Activated CD4-positive, CD25-positive, alpha-beta regulatory T cell treated with anti-CD3 and anti-CD28 coated beads, Interleukin-2, amount 50 U/mL, for 24 hours (primary cell): ENCODE results near the gene GDF2.

Experiments
- ATAC-seq, 2 donors: fragments of 150-1000 bp; cut with Tn5 transposase; one replicate each; pipeline ENCODE4 v1.10.0; 2021; ENCODE audit warnings: mild to moderate bottlenecking in 1 of 2, moderate library complexity in 1 of 2

Gene GDF2

DNA sequence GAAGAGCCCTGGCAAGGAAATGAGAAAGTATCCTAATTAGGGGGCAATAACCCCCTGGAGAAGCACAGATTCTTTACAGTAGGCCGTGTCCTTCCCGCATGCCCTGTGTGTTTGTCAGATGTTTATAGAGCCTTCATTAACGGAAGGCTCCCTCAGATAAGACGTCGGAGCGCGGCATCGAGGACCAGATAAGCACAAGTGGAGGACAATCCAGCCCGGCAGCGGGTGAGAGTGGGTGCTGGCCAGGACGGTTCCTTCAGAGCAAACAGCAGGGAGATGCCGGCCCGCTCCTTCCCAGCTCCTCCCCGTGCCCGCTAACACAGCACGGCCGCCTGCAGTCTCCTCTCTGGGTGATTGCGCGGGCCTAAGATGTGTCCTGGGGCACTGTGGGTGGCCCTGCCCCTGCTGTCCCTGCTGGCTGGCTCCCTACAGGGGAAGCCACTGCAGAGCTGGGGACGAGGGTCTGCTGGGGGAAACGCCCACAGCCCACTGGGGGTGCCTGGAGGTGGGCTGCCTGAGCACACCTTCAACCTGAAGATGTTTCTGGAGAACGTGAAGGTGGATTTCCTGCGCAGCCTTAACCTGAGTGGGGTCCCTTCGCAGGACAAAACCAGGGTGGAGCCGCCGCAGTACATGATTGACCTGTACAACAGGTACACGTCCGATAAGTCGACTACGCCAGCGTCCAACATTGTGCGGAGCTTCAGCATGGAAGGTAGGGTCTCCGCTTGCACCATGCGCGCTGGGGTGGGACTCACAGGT lies at the start of gene GDF2:
Gene GDF2, plus strand, starts transcription at position 155 of the 762 bp plus-strand sequence. Its CDS starts 215 bp downstream, at position 370.
- ATAC-seq: no peak

DNA sequence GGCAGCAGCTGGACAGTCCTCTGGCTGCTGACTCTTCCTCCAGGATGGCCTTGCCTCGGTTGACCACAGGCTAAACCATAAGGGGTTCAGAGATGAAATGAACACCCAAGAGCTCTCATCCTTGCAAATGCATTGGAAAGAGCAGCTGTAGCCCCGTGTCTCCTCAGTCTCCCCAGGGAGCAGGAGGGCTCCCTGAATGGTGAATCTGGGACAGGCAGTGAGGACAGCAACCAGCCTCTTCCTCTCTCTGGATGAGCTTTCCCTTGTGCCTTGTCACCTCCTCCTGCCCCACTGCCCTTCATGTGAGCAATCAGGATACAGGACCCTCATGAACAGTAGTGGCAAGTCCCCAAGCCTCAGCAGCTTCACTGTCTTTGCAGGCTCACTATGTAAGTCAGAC lies 46.2 kb upstream of the GDF2 start:
- ATAC-seq: no peak

DNA sequence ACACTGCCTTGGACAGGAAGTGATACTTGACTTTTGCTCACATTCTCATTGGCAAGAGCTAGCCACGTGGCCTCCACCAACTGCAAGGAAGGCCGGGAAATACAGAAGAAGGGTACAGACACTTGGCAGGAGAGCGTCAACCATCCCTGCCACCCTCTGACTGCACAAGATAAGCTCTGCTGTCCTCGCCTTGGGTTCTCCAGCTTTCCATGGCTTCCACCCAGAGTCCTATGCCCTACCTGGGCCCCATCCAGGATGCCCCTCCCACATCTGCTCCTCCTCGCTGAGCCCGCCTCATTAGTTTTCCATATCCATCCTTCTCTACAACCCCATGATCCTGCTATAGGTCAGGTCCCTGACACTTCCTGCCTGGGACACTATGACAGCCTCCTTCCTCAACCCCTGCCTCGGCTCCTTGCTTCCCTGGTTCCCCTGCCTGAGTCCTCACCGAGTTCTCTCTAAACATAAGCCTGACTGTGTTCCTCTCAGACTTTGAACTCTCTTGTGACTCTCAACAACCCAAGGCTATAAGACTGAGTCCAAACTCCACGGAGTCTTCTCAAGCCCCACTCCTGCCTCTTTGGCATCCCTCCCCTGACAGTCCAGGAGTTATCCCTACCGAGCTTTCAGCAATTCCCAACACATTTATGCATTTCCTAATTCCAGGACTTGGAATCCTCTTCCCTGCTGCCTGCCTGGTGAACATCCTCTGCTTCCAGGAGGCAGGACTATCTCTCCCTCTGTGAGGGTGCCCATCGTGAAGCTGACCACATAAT lies 45.5 kb upstream of the GDF2 start:
- ATAC-seq: no peak

DNA sequence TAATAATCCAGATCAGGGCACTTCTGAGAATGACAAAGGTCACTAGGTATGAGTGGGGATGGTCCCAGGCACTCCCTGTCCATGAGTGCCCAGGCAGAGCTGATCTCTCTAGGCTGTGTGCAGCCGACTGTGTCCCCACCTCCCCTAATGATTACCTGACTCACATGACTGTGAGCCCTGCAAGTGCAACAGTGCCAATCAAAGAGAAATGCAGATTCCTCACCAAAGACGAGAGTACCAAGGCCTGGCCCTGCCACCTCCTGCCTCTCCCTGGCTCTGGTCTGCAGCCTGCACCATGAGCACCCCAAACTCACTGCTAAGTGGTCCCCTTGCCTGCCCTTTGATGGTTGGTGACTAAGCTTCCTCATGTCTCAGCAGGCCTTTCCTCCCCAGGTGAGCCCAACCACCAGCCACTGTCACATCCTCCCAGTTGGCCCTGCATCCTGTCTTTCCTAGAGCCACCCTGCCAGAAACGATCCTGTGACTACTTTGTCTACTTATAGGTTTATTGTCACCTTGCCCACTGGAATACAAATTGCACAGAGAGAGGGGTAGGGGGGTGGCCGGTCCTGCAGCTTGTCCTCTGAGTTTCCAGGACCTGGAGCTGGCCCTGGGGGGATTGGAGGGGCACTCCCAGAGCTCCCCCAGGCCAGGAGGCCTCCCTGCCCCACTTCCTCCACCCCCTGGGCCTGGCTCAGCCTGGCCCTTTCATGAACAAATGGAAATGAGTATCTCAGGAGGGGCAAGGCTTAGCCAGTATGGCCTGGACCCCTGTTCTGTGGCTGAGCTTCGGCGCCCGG lies 44.7 kb upstream of the GDF2 start:
- peak; percentile 78 to 79 for ATAC-seq

DNA sequence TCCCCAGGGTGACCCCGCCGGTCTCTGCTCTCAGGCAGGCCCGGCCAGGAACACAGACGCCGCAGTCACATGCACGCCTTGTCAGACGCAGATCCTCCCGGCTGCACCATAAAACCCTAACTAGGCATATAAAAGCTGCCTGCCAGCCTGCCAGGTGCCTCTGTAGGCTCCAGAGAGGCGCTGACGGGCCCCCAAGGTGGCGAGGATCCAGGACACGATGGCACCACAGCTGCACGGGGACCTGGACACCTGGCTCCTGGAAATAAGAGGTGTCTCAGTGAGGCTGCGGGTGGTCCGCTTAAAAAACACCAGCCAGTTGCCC lies 44.1 kb upstream of the GDF2 start:
- no peak for ATAC-seq

DNA sequence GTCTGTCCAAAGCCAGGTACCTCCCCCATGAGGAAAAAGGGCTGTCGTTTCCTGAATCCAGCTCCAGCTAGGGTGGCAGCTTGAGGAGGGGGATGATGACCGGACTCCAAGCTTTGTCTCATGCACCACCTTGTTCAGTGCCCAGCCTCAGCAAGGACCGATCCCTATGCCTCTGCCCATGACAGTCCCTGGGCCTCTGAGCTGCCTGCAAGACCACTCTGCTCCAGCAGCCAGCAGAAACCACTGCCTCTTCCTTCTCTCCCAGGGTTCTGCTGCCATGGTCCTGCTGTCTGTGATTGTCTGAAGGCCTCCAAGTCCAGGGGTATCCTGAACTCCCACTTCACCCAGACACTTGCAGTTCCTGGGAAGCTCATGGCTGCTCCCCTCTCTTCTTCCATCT lies 43.5 kb upstream of the GDF2 start:
- ATAC-seq: no peak

DNA sequence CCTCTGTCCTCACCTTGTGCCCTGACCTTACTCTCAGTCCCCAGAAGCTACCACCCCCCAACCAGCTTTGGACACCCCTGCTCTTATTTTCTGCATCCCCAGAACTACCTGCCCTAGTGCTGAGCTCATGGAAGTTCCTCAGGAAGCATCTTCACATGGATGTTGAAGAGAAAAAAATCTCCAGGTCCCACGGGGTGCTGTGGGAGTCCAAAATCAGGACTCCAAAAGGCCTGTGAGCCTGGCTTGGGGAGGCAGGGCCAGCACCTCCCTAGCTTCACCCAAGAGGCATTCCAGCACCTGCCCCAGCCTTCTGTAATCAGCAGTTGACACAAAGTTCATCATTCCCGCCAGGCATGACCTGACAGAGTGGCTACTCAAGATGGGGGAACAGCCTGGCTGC lies 43.0 kb upstream of the GDF2 start:
- ATAC-seq: no peak

DNA sequence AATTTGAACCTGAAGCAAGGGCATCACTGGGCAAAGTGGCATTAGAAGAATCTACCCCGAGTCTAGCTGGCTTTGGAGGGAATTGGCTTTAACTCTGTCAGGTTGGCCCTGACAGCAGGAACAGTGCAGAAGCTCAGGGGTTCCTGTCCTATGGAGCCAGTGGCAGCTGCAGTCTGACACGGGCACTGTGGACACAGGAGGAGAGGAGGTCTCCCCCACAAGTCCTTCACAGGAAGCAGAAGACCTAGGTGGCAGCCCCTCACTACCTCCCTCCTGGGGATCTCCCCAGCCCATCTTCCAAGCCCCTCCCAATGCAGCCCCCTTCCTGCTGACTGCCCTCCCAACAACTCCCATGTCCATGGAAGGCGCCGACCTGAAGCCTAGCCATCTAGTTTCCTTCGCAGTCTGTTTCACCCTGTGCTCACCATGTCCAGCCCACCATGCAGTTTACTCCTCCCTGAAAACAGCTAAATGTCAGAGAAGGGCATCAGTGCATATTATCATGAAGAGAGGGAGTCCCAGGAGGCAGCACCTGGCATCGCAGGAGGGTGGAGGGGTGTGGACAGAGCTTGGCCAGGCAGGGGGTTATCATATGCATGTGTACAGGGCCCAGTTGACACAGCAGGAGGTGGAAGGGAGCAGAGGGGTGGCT lies 40.1 kb upstream of the GDF2 start:
- ATAC-seq: no peak

DNA sequence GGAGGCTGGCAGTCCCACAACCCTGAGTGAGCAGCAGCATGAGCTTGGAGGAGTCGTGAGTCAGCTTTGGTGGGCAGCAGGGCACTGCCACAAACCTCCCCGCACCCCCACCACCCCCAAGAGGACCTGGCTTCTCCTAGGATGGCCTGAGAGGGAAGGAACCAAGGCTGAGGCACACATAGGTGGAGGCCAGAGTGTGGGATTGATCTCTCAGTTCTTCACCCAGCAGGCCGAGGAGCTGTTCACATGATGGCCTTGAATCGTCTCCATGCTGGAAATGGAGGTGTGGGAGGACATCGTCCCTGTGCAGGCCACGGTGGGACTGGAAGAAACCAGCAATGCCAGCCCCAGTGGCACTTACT lies 39.6 kb upstream of the GDF2 start:
- no peak for ATAC-seq

DNA sequence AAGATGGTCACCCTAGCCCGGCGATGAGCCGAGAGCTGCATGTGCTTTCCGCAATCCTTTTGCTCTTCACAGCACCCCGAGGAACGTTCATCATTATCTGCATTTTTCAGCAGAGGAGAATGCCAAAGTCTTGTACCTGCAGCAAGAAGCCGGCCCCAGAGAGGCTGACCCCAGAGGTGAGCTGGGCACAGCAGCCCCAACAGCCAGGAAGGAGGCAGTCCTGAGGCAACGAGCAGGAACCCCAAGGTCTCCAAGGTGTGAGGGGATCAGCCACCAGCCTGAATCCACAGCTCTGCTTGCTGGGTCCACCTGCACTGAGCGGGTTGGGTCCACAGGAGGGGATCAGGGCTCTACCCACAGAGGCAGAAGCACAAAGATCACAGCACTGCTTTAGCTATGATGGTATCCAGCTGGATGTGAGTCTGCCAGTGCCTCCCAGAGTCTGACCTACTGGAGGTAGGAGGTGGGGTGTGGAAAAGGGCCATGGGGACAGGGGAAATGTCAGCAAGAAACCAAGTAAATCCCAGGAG lies 39.1 kb upstream of the GDF2 start:
- no peak for ATAC-seq

DNA sequence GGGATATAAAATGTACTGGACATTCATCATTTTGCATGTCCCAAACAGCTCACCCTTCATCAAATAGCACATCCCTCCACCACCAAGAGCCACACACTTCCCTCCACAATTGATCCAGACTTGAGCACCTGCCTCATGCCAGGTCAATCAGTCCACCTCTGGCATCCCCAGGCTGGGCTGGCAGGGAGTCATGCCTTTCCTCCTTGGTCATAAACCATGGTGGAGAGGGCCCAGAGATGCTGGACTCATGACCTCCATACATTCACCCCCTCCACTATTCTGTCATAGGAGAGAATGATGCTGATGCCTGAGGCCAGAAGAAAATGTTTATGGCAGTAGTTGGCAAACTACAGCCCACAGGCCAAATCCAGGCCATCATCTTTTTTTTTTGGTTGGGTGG lies 38.4 kb upstream of the GDF2 start:
- ATAC-seq: no peak

DNA sequence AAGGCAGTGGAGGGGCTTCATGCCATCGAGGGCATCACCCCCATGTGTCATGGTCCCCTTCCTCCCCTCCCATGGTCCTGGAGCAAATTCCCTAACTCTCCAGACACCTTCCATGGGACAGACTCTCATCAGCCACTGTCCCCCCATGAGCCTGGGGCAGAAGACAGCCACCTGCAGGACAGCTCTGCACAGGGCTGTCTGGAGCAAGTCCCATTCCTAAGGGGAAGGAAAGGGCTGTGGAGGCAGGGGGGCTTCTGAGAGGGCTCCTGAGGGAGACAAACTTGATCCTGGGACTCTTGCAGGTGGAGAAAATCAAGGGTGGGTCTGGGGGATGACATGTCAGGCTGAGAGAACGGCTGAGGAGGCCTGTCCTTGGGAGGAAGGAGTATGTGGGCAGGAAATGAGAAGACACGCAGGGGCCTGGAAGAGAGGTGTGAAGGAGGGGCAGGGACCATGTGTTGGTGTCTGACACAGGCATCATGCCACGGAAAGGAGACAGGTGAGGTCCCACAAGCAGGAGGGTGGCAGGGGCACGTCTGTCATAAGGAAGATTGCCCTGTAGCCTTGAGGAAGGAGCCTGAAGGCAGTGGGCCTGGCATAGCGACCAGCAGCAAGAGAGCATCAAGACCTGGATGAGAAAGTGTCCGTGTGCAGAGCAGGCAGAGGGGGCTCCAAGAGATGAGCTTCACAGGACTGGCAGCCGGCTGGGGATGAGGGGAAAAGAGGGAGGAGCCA lies 36.7 kb upstream of the GDF2 start:
- ATAC-seq: no peak

DNA sequence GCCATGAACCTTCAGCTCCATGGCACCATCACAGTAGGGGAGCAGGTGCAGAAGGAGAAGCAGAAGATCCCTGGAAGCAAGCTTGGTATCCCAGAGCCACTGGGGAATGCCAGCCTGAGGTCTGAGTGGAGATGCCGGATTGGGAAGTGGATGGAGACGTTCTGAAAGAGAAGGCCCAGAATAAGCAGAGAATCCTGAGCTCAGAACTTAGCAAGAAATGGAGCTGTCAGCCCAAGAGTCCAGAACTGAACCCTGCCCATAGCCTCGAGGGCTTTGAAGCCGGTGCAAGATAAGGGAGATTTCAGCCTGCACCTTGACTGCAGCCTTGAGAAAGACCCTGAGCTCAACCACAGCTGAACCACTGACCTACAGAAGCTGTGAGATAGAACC lies 36.1 kb upstream of the GDF2 start:
- ATAC-seq: no peak

DNA sequence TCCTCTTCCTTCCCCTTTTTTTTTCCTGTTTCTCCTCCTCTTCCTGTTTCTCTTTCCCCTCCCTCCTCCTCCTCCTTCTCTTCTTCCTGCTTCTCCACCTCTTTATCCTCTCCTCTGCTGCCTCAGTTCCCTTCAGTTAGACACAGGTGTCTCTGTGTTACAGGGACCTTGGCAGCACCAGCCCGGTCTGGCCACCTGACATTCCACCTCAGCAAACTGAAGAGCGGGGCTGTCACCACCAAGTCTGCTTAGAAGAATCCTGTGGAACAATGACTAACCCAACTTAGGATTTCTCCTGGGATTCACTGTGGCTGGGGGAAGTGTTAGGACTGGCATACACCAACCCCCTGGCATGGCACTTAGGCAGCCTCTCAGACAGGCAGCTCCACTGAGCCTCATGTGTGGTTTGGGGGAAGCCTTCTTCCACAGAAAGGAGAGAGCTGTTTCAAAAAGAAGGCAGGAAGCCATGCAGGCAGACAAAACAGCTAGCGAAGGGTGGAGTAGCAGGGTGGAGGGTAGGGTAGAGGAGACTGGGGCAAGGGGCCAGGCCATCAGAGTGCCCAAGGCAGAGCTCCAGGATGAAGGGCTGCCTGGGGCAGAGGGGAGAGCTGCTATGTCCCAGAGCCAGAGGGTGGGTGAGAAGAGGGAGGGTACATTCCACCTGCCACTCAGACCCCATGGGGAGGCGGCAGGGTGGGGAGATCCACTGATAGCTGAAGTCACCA lies 35.5 kb upstream of the GDF2 start:
- peak in 1 of 2 donors; percentile 18 for ATAC-seq

DNA sequence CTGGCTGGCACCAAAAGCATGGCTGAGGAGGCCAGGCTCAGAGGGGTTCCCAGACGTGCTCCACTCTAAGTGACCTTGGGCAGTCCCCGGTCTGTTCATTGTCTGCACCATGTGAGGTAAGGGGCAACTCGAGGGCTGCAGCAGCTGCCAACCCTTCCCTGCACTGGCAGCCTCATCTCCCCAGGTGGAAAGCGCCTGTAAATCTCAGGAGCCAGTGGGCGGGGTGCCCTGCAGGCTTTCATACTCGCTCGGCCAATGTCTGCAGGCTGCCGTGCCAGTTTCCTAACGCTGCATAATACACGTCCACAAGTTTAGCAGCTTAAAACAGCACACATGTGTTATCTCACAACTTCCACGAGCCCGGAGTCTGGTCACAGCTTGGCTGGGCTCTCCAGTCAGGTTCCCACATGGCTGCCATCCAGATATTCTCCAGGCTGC lies 34.9 kb upstream of the GDF2 start:
- no peak for ATAC-seq

DNA sequence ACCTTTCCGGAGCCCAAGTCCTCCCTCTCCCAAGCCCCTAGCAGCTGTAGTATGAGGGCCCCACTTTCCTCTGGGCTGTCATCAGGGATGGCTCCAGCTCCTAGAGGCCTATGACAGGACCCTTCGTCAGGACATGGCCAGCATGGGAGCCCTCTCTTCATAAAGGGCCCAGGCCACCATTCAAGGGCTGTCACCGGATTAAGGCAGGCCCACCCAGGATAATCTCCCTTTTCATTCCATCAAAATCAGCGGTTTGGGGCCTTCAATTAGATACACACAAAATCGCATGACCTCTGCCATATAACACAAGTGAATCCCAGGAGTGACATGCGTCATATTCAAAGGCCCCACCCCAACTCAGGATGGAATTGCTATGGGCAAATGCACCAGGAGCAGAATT lies 34.4 kb upstream of the GDF2 start:
- no peak for ATAC-seq

DNA sequence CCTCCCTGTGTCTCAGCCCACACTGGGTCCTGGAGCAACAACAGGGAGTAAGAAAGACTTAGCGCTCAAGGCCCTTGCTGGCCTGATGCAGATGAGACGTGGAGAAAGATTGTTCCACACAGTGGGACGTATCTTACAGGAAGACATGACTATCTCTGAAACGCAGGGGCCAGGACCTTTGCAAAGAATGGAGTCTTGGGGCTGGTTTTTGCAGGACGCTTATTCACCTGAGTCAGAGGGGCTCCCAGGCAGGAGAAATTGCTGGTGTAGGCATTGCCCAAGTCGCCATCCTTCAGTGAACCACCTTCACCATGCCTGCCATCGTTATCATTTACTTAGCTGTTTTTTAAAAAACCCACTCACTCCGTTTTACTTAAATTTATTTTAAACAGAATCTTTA lies 34.0 kb upstream of the GDF2 start:
- ATAC-seq: no peak

DNA sequence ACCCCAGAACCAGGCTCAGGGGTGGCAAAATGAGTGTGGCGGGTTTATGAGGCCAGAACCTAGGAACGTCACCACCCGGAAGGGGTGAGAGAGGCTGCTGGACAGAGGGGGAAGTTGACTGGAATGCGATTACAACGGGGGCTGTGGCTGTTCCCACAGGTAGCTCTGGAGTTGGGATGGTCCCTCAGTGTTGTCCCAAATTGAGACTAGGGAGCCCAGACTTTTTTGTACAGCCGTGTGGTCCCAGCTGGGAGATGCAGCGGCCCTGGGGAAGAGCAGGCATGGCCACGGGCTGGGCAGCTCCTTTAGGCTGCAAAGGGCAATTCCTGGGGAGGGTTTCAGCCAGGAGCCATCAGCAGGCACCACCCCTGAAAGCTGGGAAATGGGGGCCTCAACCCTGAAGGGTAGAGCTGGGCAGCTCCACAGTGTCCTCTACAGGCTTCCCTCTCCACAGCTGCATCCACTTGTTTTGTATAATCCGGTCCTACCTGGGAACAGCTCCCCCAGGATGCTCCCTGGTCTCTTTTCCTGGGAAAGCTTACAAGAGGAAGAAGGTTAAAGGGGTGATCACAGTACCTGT lies 33.2 kb upstream of the GDF2 start:
- no peak for ATAC-seq

DNA sequence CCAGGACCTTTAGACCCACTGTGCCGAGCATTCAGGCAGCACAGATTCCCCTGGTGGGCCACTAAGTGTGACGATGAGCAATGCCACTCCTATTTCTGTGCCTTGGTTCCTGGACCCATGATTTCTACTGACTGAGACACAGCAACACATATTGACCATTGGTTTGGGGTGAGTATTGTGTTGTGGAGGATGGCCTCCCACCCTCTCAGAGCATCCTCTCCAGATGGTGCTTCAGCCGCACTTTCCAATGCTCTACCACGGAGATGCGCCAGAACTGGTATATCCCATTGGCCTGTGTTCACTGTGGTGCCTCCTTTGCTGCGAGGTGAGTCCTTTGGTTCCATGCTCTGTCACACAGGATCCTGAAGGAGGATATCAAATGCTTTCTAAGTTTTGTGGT lies 32.3 kb upstream of the GDF2 start:
- ATAC-seq: no peak

DNA sequence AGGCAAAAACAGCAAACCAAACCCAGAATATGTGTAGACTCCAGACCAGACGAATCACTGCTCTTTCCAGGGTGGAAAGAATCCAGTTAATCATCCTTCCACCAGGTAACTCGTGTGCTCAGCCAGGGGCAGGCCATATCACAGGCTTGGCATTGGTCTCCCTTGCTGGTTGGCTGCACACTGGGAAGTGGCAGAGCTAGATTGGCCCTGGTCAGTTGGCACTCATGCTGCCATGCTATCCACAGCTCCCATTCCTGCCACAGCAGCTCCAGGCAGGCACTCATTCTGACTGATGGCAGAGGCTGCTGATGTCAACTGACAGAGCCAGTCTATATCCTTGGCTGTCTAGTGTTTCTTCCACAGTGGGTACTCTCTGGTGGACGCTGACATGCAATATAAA lies 31.9 kb upstream of the GDF2 start:
- no peak for ATAC-seq

DNA sequence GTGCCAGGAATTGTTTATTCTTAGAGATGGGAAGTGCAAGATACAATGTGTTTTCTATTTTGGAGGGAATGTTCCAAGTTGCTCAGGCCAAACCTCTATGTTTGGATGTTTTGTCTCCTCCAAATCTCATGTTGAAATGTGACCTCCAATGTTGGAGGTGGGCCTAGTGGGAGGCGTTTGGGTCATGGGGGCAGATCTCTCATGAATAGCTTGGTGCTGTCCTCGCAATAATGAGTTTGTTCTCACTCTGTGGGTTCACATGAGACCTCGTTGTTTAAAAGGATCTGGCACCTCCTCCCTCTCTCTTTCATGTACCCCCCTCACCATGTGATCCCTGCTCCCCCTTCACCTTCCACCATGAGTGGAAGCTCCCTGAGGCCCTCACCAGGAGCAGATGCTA lies 30.6 kb upstream of the GDF2 start:
- no peak for ATAC-seq
